RWPE1 (cell line): Measurements from ENCODE around the gene ABL2.

Experiments used
- CTCF ChIA-PET: fragments of 350-600 bp; sonication (Branson Sonifier 250); formaldehyde crosslinking; extraction: SDS; loops from one replicate; lab custom pipeline; 2021; lab: Yijun Ruan, JAX
- POLR2A ChIA-PET: fragments of 400-600 bp; formaldehyde crosslinking; extraction: SDS; loops from one replicate; lab custom pipeline; 2020; ENCODE audit warnings: antibody characterized with exemption; ENCODE audit not compliant: low non-redundant PET; lab: Yijun Ruan, JAX
- DNase-seq: peaks from one replicate; pipeline ENCODE4 v3.0.0; 2012; ENCODE audit warnings: low spot score
- H3K27ac ChIP-seq: fragments of 450-650 bp; 2 replicates; pipeline ENCODE4 v1.5.1; 2017
- TF ChIP-seq, protein P1 (sequence below): fragments of 450-650 bp; conservative IDR thresholded peaks from 2 replicates; pipeline ENCODE4 v1.5.1; 2017; ENCODE audit warnings: low read depth, mild to moderate bottlenecking

The ABL2 gene

DNA sequence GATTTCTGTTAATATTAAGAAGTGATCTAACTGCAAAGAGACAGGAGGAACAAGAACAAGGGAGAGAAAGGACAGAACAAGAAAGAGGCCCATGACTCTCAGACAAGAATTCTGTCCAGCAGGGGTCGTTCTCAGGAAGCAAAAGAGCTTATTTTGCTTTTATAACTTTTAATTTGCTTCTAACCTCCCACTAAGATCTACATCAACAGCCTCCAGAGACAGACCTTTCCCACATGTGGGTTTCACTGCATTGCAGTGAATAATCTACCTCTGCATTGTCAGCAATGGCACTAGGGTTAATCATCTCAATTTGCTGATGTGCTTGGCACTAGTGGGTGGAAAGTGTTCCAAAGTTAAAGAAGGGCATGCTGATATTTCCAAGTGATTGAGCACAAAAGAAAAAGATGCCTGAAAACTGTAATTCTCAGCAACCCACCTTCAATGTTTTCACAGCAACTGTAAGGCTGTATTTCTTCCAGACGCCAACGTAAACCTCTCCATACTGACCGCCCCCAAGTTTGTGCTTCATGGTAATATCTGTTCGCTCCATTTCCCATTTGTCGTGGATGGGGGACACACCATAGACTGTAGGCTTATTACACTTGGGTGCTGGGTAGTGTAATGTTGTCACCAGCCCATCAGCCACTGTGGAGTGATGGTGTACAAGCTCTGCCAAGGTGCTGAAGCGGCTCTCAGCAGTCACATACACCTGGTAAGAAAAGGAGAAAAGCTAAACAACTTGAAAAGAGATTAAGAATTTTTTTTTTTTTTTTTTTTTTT lies 108.1 kb downstream of the ABL2 start:
- ChIA-PET POLR2A (interaction anchor here (0.6 kb wide), 1 partner anchor 591 kb away, joined by 7 read pairs; no protein-coding TSS in a partner anchor), CTCF (interaction anchor here (0.6 to 1.7 kb wide), 11 partner anchors 8 to 751 kb away, joined by 3 to 5 read pairs (median 3); no protein-coding TSS in a partner anchor)
- TF ChIP-seq, protein P1, sequence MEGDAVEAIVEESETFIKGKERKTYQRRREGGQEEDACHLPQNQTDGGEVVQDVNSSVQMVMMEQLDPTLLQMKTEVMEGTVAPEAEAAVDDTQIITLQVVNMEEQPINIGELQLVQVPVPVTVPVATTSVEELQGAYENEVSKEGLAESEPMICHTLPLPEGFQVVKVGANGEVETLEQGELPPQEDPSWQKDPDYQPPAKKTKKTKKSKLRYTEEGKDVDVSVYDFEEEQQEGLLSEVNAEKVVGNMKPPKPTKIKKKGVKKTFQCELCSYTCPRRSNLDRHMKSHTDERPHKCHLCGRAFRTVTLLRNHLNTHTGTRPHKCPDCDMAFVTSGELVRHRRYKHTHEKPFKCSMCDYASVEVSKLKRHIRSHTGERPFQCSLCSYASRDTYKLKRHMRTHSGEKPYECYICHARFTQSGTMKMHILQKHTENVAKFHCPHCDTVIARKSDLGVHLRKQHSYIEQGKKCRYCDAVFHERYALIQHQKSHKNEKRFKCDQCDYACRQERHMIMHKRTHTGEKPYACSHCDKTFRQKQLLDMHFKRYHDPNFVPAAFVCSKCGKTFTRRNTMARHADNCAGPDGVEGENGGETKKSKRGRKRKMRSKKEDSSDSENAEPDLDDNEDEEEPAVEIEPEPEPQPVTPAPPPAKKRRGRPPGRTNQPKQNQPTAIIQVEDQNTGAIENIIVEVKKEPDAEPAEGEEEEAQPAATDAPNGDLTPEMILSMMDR, result peak; percentile 61
- no peak overlapping the region for H3K27ac ChIP-seq
- DNase-seq, result no peak

DNA sequence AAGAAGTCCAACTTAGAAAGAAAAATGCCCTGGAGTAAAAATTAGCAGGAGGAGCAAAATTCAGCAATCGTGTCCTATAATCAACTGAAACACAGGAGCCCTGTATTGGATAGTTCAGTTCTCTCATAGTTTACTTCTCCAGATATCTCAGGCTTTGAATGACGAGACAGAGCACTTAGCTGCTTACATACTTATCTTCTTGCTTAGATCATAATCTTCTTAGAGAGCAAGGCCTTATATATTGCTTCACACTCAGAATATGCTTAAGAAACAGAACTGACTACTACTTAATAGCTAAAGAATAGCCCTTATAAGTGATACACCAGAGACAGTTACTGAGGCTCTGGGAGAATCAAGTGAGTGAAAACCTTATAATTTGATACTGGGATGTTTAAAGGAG lies 108.7 kb downstream of the ABL2 start:
- POLR2A ChIA-PET, result no interaction called here
- TF ChIP-seq, protein P1, result no peak
- DNase-seq, result no peak
- CTCF ChIA-PET, result interaction anchor here (0.5 to 1.7 kb wide), 7 partner anchors 8 to 247 kb away, joined by 3 to 5 read pairs (median 3); no protein-coding TSS in a partner anchor
- H3K27ac ChIP-seq, result peak overlapping the region; percentile 24; the same call in 1 of the 2 replicates

DNA sequence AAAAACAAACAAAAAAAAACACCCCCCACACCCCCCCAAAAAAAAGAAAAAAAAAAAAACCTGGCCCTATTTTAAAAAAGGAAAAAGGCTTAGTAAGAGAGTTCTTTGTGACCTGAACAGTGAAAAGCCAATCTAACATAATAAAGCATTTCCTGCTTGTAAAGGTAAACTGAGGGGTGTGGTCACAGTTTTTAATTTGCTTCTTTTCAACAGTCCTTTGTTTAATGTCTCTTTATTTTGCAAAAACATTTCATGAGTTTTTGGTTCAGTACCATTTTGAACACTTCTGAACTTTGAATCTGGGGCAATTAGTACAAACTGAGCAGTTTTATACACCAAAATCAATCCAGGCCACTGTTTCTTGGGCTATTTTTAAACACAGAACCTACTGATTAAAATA lies 110.0 kb downstream of the ABL2 start:
- CTCF ChIA-PET, result no interaction called here
- TF ChIP-seq, protein P1, result no peak
- POLR2A ChIA-PET, result interaction anchor here (0.8 kb wide), 1 partner anchor 125 kb away, joined by 4 read pairs; no protein-coding TSS in a partner anchor
- H3K27ac ChIP-seq, result peak overlapping the region; percentile 44; the same call in 1 of the 2 replicates
- no peak for DNase-seq

DNA sequence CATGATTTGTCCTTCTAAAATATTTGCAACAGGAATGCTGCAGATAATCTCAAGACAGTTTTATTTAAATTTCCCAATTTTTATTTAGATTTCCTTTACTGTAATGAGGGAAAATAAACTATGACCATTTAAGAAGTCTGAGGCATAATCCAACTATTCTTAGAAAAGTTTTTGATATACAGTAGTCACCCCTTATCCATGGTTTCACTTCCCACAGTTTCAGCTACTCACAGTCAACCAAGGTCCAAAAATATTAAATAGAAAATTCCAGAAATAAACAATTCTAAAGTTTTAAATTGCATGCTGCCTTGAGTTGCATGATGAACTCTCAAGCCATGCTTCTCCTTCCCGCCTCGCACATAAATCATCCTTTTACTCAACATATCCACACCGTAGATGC lies 114.3 kb downstream of the ABL2 start:
- POLR2A ChIA-PET, result no interaction called here
- TF ChIP-seq, protein P1, result no peak
- CTCF ChIA-PET, result no interaction called here

DNA sequence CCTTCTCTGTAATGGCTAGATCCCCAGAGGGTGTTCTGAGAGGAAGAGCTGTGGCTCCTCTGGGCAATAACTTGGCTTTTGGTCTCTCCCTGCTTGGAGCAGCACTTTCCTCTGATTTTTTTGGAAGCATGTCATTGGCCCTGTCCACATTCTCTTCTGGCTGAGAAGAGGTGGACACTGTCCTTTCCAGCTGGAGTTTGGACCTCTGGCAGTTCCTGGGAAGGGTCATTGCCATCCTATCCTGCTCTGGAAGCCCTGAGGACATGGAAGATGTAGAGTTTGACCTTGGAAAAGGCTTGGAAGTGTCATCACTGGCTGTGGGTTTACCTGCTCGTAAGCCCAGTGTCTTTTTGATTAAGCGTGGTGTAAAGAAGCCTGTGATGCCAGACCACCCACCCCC lies 120.8 kb downstream of the ABL2 start:
- 0 out of 2 replicates have a peak overlapping the region, but pooled peaks have one; percentile 21 for H3K27ac ChIP-seq
- TF ChIP-seq, protein P1, result no peak
- no peak for DNase-seq
- POLR2A ChIA-PET, result no interaction called here
- CTCF ChIA-PET, result interaction anchor here (0.6 kb wide), 1 partner anchor 104 kb away, joined by 3 read pairs; no protein-coding TSS in a partner anchor

More for the DNA sequence above, 114.3 kb downstream of the ABL2 start:
- DNase-seq, result no peak
- no peak overlapping the region for H3K27ac ChIP-seq
